Uterine smooth muscle cell (primary cell): ENCODE measurements around the gene TTC24. TPM values are rescaled to one million over a fixed set of nuclear protein-coding genes. Genes with fewer than 3 reads are reported as not detected.

Experiments
- total RNA-seq: library from RNA; depleted of rRNA; stranded (reverse); fragments of >200 nt; gene quantifications from 2 replicates; pipeline ENCODE4 v1.2.3, GENCODE V29; 2014

The TTC24 gene
- total RNA-seq: not detected in 2 replicates

GRCh38 chr1:156579472-156579871 lies at the start of gene TTC24:
TSS of gene TTC24 (plus strand) at chr1:156579723. CDS start at chr1:156581365, 1,642 bp downstream.

GRCh38 chr1:156571919-156572662 lies 7.4 kb upstream of the TTC24 start, which contains the start of gene IQGAP3:
TSS of gene IQGAP3 (minus strand) at chr1:156572565. CDS start at chr1:156572529, 36 bp downstream.

GRCh38 chr1:156591432-156592157 lies 12.1 kb downstream of the TTC24 start, which contains the start of gene NAXE:
TSS of gene NAXE (plus strand) at chr1:156591776. CDS start at chr1:156591805, 29 bp downstream.

DNA sequence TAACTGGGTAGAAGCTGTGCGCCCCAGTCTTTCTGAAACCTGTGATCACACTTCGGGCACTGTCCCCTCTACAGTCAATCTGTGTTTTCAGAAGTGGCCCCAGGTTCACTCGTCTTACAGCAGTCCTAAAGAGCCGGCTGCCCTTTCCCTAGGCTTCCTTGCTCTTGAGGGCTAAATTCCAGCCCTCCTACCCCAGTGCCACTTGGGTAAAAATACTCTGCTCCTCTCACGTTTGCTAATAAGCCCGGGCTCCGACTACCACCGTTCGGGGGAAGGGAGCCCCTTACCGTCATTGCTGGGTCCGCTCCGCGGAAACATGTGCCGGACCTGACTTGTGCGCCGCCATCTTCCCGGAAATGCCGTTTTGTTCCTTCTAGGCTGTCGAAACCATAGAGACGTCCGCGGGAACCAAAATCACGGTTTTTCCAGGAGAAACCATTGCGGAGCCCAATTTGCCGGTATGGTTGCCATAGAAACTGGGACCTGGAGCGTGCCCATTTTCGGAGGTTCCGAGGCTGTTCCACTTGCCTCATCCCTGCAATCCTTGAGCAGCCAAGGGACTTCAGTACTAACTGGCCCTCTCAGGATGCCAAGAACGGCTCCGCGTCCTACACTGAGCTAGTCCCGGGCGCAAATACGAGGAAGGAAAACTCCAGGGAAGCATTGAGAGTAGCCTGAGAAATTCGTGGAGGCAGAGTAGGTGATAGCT lies 21.8 kb downstream of the TTC24 start, which contains the start of gene GPATCH4:
Gene GPATCH4 (minus strand): TSS at position 358 of the 709 bp plus-strand sequence.

GRCh38 chr1:156618853-156619581 lies 39.5 kb downstream of the TTC24 start, which contains the start of gene HAPLN2:
TSS of gene HAPLN2 (plus strand) at chr1:156619415. CDS start at chr1:156623491, 4,076 bp downstream.

Other genes starting within 250 kb of the TTC24 start
- gene CCT3, start 241.4 kb upstream of the TTC24 start, total RNA-seq: 385 and 599 TPM in 2 replicates
- not detected in 2 replicates for gene TSACC, start 241.2 kb upstream of the TTC24 start, total RNA-seq
- gene RHBG, start 210.5 kb upstream of the TTC24 start, total RNA-seq: not detected in 2 replicates
- 6.9 and 7.7 TPM in 2 replicates for gene MEF2D, start 78.9 kb upstream of the TTC24 start, total RNA-seq
- gene IQGAP3, start 7.2 kb upstream of the TTC24 start, total RNA-seq: 27.6 and 83.3 TPM in 2 replicates
- gene NAXE, start 12.1 kb downstream of the TTC24 start, total RNA-seq: 80.1 and 83.0 TPM in 2 replicates
- gene GPATCH4, start 21.8 kb downstream of the TTC24 start, total RNA-seq: 14.6 and 34.1 TPM in 2 replicates
- gene HAPLN2, start 39.7 kb downstream of the TTC24 start, total RNA-seq: not detected in 2 replicates
- gene BCAN, start 62.4 kb downstream of the TTC24 start, total RNA-seq: 0.11 TPM in 1 of 2 replicates, not detected in the other
- 32.2 and 68.6 TPM in 2 replicates for gene NES, start 97.7 kb downstream of the TTC24 start, total RNA-seq
- gene CRABP2, start 125.9 kb downstream of the TTC24 start, total RNA-seq: 17.0 and 21.5 TPM in 2 replicates
- gene METTL25B, start 148.7 kb downstream of the TTC24 start, total RNA-seq: 6.6 and 12.0 TPM in 2 replicates
- 5.0 and 5.5 TPM in 2 replicates for gene ISG20L2, start 149.0 kb downstream of the TTC24 start, total RNA-seq
- 49.0 and 50.9 TPM in 2 replicates for gene MRPL24, start 161.4 kb downstream of the TTC24 start, total RNA-seq
- 121 and 180 TPM in 2 replicates for gene HDGF, start 172.0 kb downstream of the TTC24 start, total RNA-seq
- 11.1 and 11.2 TPM in 2 replicates for gene PRCC, start 187.8 kb downstream of the TTC24 start, total RNA-seq
- gene SH2D2A, start 237.1 kb downstream of the TTC24 start, total RNA-seq: 0.25 TPM in 1 of 2 replicates, not detected in the other